Panc1 (cell line): Measurements from ENCODE around the gene LRRC4. TPM values are rescaled to one million over a fixed set of nuclear protein-coding genes. Genes with fewer than 3 reads are reported as not detected.

Experiments used
- ATAC-seq: fragments of 200-7000 bp; cut with Tn5 transposase; 2 replicates; pipeline ENCODE4 v1.9.1; 2020; ENCODE audit warnings: mild to moderate bottlenecking, moderate library complexity
- BruUV-seq: library from RNA; stranded (reverse); fragments of 400-500 nt; replicated peaks from 2 replicates; lab custom pipeline; 2021; lab: Mats Ljungman, UMichigan
- CTCF ChIA-PET: fragments of 300-600 bp; sonication (Branson Sonifier 250); formaldehyde crosslinking; loops from one replicate; lab custom pipeline; 2022; ENCODE audit warnings: antibody characterized with exemption; lab: Charles Lee
- POLR2A ChIA-PET: fragments of 300-600 bp; sonication (Branson Sonifier 250); formaldehyde crosslinking; loops from one replicate; lab custom pipeline; 2022; ENCODE audit warnings: antibody characterized with exemption; lab: Charles Lee
- DNase-seq: peaks from one replicate; pipeline ENCODE4 v3.0.0-alpha.2; 2010; ENCODE audit warnings: low read depth, low spot score
- H3K27ac ChIP-seq: 2 replicates; pipeline ENCODE4 v1.5.1; 2011; ENCODE audit warnings: mild to moderate bottlenecking, low read length, inconsistent platforms
- H3K27me3 ChIP-seq: fragments of 200-500 bp; sonication (Bioruptor generic); 2 replicates; pipeline ENCODE4 v1.6.0; 2014; ENCODE audit warnings: low read length, inconsistent platforms; ENCODE audit not compliant: control insufficient read depth, insufficient read depth
- H3K36me3 ChIP-seq: fragments of 200-500 bp; sonication (Bioruptor generic); 2 replicates; pipeline ENCODE4 v1.5.1; 2014; ENCODE audit warnings: inconsistent platforms, mild to moderate bottlenecking, low read length, moderate library complexity; ENCODE audit not compliant: control insufficient read depth, insufficient read depth
- H3K4me1 ChIP-seq: 2 replicates; pipeline ENCODE4 v1.5.1; 2011; ENCODE audit warnings: inconsistent platforms, mild to moderate bottlenecking, low read length, moderate library complexity; ENCODE audit not compliant: control insufficient read depth, insufficient read depth
- H3K4me3 ChIP-seq, 2 experiments: 2 replicates each; pipeline ENCODE4 v1.5.1; 2011 to 2012; ENCODE audit warnings: low read depth in 2 of 2, low read length in 2 of 2, mild to moderate bottlenecking in 2 of 2, inconsistent platforms in 1 of 2, moderate library complexity in 1 of 2
- H3K9me3 ChIP-seq: fragments of 200-500 bp; sonication (Bioruptor generic); 2 replicates; pipeline ENCODE4 v1.5.1; 2014; ENCODE audit warnings: low read depth, mild to moderate bottlenecking, inconsistent platforms, low read length, moderate library complexity; ENCODE audit not compliant: control insufficient read depth, insufficient read depth
- CTCF ChIP-seq: fragments of 450-650 bp; IDR thresholded peaks from 2 replicates; pipeline ENCODE4 v1.5.1; 2017; ENCODE audit warnings: mild to moderate bottlenecking
- POLR2AphosphoS5 ChIP-seq: IDR thresholded peaks from 2 replicates; pipeline ENCODE4 v1.6.1; 2012; ENCODE audit warnings: mild to moderate bottlenecking, low read depth, low read length, moderate library complexity
- REST ChIP-seq, 2 experiments: IDR thresholded peaks; 2 replicates each; pipeline ENCODE4 v1.6.1; 2011 to 2012; ENCODE audit warnings: low read depth in 2 of 2, control low read depth in 1 of 2, low read length in 1 of 2, mild to moderate bottlenecking in 1 of 2, moderate library complexity in 1 of 2; ENCODE audit not compliant: insufficient read depth in 1 of 2
- SIN3A ChIP-seq: IDR thresholded peaks from 2 replicates; pipeline ENCODE4 v1.6.1; 2012; ENCODE audit warnings: low read depth, mild to moderate bottlenecking, low read length, moderate library complexity, borderline replicate concordance; ENCODE audit not compliant: insufficient read depth
- TCF7L2 ChIP-seq: IDR thresholded peaks from 2 replicates; pipeline ENCODE4 v1.6.1; 2011; ENCODE audit warnings: mild to moderate bottlenecking, low read depth, low read length, inconsistent platforms
- in situ Hi-C: cut with HindIII; loops from 2 replicates; pipeline ENCODE4 v1.10.0; 2016; ENCODE audit warnings: low sequenced_read_pairs, low pct_unique_long_range_greater_than_20kb
- intact Hi-C: fragments of 100-400 bp; cut with micrococcal nuclease; formaldehyde crosslinking; loops from one replicate; pipeline ENCODE4 v1.10.0; 2022; ENCODE audit not compliant: unreplicated experiment
- total RNA-seq: library from RNA; stranded (reverse); gene quantifications from one replicate; pipeline ENCODE4 v1.2.1, GENCODE V29; 2021; ENCODE audit not compliant: unreplicated experiment

The LRRC4 gene
- total RNA-seq, 1 experiment from 2014 or later: not detected

- ChIA-PET POLR2A (no interaction called here), CTCF (no interaction called here)
- no peak for ATAC-seq
- in situ Hi-C loops: no loop called here
- DNase-seq: no peak
- TF ChIP-seq POLR2AphosphoS5: no peak
- no peak for TF ChIP-seq SIN3A
- TF ChIP-seq TCF7L2: no peak
- TF ChIP-seq CTCF: no peak
- no peak for TF ChIP-seq REST (IDR thresholded peaks at IDR 0.05; ENCODE audit: insufficient read depth in 1 of 2, low read depth in 2 of 2, low read length in 1 of 2)
- H3K4me1 ChIP-seq: no peaks in the 10 kb centered on the region
- intact Hi-C loops: no loop called here
- H3K36me3 ChIP-seq: 0 out of 2 replicates have a peak, but pooled peaks cover 2% of the 10 kb centered on the region
- no peaks in the 10 kb centered on the region for H3K27me3 ChIP-seq
- H3K4me3 ChIP-seq: no peak overlapping the region
- H3K9me3 ChIP-seq: no peaks in the 10 kb centered on the region
- H3K27ac ChIP-seq: no peak overlapping the region
- BruUV-seq: no TSS peak
Observed at GRCh38 chr7:128074336-128074735, 43.1 kb upstream of the LRRC4 start.

GRCh38 chr7:128073671-128074310, 42.6 kb upstream of the LRRC4 start:
- ATAC-seq (no peak), DNase-seq (no peak)
- Histone ChIP-seq H3K9me3 (no peaks in the 10 kb centered on the region), H3K4me3 (no peak overlapping the region), H3K4me1 (no peaks in the 10 kb centered on the region), H3K27me3 (no peaks in the 10 kb centered on the region), H3K36me3 (0 out of 2 replicates have a peak, but pooled peaks cover 2% of the 10 kb centered on the region), H3K27ac (no peak overlapping the region)
- CTCF ChIA-PET: no interaction called here
- no TSS peak for BruUV-seq
- POLR2A ChIA-PET: interaction anchor here (0.5 kb wide), 1 partner anchor 155 kb away, joined by 3 read pairs; no protein-coding TSS in a partner anchor
- TF ChIP-seq REST (IDR thresholded peaks at IDR 0.05; ENCODE audit: insufficient read depth in 1 of 2, low read depth in 2 of 2, low read length in 1 of 2) (no peak), SIN3A (no peak), CTCF (no peak), POLR2AphosphoS5 (no peak), TCF7L2 (no peak)
- intact Hi-C loops (no loop called here), in situ Hi-C loops (no loop called here)
